ENCODE data around the gene LSAMP. TPM values are rescaled to one million over a fixed set of nuclear protein-coding genes. Genes with fewer than 3 reads are reported as not detected.

The LSAMP gene
- total and polyA plus RNA-seq, 9 of the 15 experiments (the other 6 are each of a cell fraction or from before 2014, with no cell fraction given): 0.09 to 0.11 TPM; not detected in 7

GRCh38 chr3:115975796-115976195 is 469.5 kb downstream of the LSAMP start (continued):
- TF ChIP-seq ZNF280B (CRISPR knock-in tag; IDR thresholded peaks at IDR 0.05): no peak
- no peak for TF ChIP-seq THRB (CRISPR knock-in tag; conservative IDR thresholded peaks at IDR 0.05)
- no peak for TF ChIP-seq PBX2 (CRISPR knock-in tag; IDR thresholded peaks at IDR 0.05; ENCODE audit: low read depth)
- no peak for TF ChIP-seq PBX2 (tag; conservative IDR thresholded peaks at IDR 0.05; ENCODE audit: low read depth)
- no peak for TF ChIP-seq ZNF407 (IDR thresholded peaks at IDR 0.05; ENCODE audit: low read depth)
- TF ChIP-seq ILK (tag; IDR thresholded peaks at IDR 0.05; ENCODE audit: borderline replicate concordance, low read depth): no peak
- TF ChIP-seq ZNF76 (CRISPR knock-in tag; IDR thresholded peaks at IDR 0.05; ENCODE audit: borderline replicate concordance): no peak
- TF ChIP-seq KAT8 (IDR thresholded peaks at IDR 0.05; ENCODE audit: low read depth): no peak
